ENCODE results near the gene TOX3. TPM values are rescaled to one million over a fixed set of nuclear protein-coding genes. Genes with fewer than 3 reads are reported as not detected.

The TOX3 gene
- total RNA-seq, 1 donor from 2014 or later: not detected

GRCh38 chr16:52494145-52494544 is 52.8 kb downstream of the TOX3 start:
- DNase-seq (ENCODE audit: low read depth in 2 of 2): no peak

- DNase-seq (ENCODE audit: low read depth in 2 of 2): no peak
Measured at GRCh38 chr16:52492789-52493357, 54.1 kb downstream of the TOX3 start.

- no peak for DNase-seq (ENCODE audit: low read depth in 2 of 2)
Measured at GRCh38 chr16:52491216-52491615, 55.7 kb downstream of the TOX3 start.

- DNase-seq (ENCODE audit: low read depth in 2 of 2): no peak
Measured at GRCh38 chr16:52489894-52490293, 57.0 kb downstream of the TOX3 start.

- no peak for DNase-seq (ENCODE audit: low read depth in 2 of 2)
Measured at GRCh38 chr16:52488837-52489289, 58.1 kb downstream of the TOX3 start.

- DNase-seq (ENCODE audit: low read depth in 2 of 2): no peak
Measured at GRCh38 chr16:52487849-52488457, 59.0 kb downstream of the TOX3 start.

- DNase-seq (ENCODE audit: low read depth in 2 of 2): no peak
Measured at GRCh38 chr16:52480237-52480636, 66.7 kb downstream of the TOX3 start.

- DNase-seq (ENCODE audit: low read depth in 2 of 2): no peak
Measured at GRCh38 chr16:52476111-52476510, 70.8 kb downstream of the TOX3 start.

- no peak for DNase-seq (ENCODE audit: low read depth in 2 of 2)
Measured at GRCh38 chr16:52474679-52475078, 72.3 kb downstream of the TOX3 start.

GRCh38 chr16:52473096-52473495 is 73.8 kb downstream of the TOX3 start:
- no peak for DNase-seq (ENCODE audit: low read depth in 2 of 2)

- DNase-seq (ENCODE audit: low read depth in 2 of 2): no peak
Measured at GRCh38 chr16:52471650-52472370, 75.1 kb downstream of the TOX3 start.

GRCh38 chr16:52470585-52470984 is 76.4 kb downstream of the TOX3 start:
- no peak for DNase-seq (ENCODE audit: low read depth in 2 of 2)

GRCh38 chr16:52469775-52470174 is 77.2 kb downstream of the TOX3 start:
- no peak for DNase-seq (ENCODE audit: low read depth in 2 of 2)

GRCh38 chr16:52469091-52469490 is 77.9 kb downstream of the TOX3 start:
- no peak for DNase-seq (ENCODE audit: low read depth in 2 of 2)

- DNase-seq (ENCODE audit: low read depth in 2 of 2): no peak
Measured at GRCh38 chr16:52467753-52468152, 79.2 kb downstream of the TOX3 start.

GRCh38 chr16:52466994-52467393 is 79.9 kb downstream of the TOX3 start:
- no peak for DNase-seq (ENCODE audit: low read depth in 2 of 2)

- no peak for DNase-seq (ENCODE audit: low read depth in 2 of 2)
Measured at GRCh38 chr16:52465711-52466267, 81.2 kb downstream of the TOX3 start.

GRCh38 chr16:52463904-52464303 is 83.0 kb downstream of the TOX3 start:
- no peak for DNase-seq (ENCODE audit: low read depth in 2 of 2)

GRCh38 chr16:52462816-52463215 is 84.1 kb downstream of the TOX3 start:
- DNase-seq (ENCODE audit: low read depth in 2 of 2): no peak

- no peak for DNase-seq (ENCODE audit: low read depth in 2 of 2)
Measured at GRCh38 chr16:52460639-52461178, 86.2 kb downstream of the TOX3 start.

GRCh38 chr16:52456368-52456767 is 90.6 kb downstream of the TOX3 start:
- no peak for DNase-seq (ENCODE audit: low read depth in 2 of 2)

GRCh38 chr16:52455549-52456277 is 91.2 kb downstream of the TOX3 start:
- no peak for DNase-seq (ENCODE audit: low read depth in 2 of 2)

Data from dermis microvascular lymphatic vessel endothelial cell (primary cell).